Right atrium auricular region (tissue), 2 donors: Measurements from ENCODE around the gene HMX2. TPM values are rescaled to one million over a fixed set of nuclear protein-coding genes. Genes with fewer than 3 reads are reported as not detected.
A peak's percentile ranks its signal among the peaks of the same experiment; 100 is the strongest.

ENCODE experiments used
- DNase-seq: peaks from one replicate; pipeline ENCODE4 v3.0.0-alpha.2; 2019; ENCODE audit warnings: low spot score
- H3K27ac ChIP-seq, 2 donors: fragments of 200-600 bp; sonication (generic); 1 replicate in 1 of 2; 2 replicates in 1 of 2; pipeline ENCODE4 v1.5.1; 2016 to 2019
- H3K27me3 ChIP-seq, 2 donors: fragments of 200-600 bp; sonication (generic); one replicate each; pipeline versions ENCODE4 v1.5.1 to v1.6.0; 2017 to 2019
- H3K36me3 ChIP-seq: fragments of 200-600 bp; sonication (generic); one replicate; pipeline ENCODE4 v1.5.1; 2016
- H3K4me1 ChIP-seq, 2 donors: fragments of 200-600 bp; sonication (generic); one replicate each; pipeline versions ENCODE4 v1.5.1 to v1.6.0; 2017 to 2019
- H3K4me3 ChIP-seq, 2 donors: fragments of 200-600 bp; sonication (generic); 1 replicate in 1 of 2; 2 replicates in 1 of 2; pipeline ENCODE4 v1.5.1; 2017 to 2019; ENCODE audit warnings: mild to moderate bottlenecking in 1 of 2, moderate library complexity in 1 of 2
- H3K9me3 ChIP-seq, 2 donors: fragments of 200-600 bp; sonication (generic); one replicate each; pipeline ENCODE4 v1.5.1; 2019
- CTCF ChIP-seq, 2 donors: fragments of 200-600 bp; sonication (generic); IDR thresholded peaks; one replicate each; pipeline ENCODE4 v1.5.1; 2019; ENCODE audit warnings: antibody characterized with exemption in 2 of 2
- total RNA-seq, 2 donors: library from RNA; depleted of rRNA; stranded (reverse); fragments of >200 nt; gene quantifications; one replicate each; pipeline ENCODE4 v1.1.0, GENCODE V29; 2016

Gene HMX2
- total RNA-seq, 2 donors from 2014 or later: not detected

GRCh38 chr10:123140983-123141390 is 6.9 kb upstream of the HMX2 start:
- peaks cover 81 to 96% of the 10 kb centered on the region in 2 donors for H3K27me3 ChIP-seq
- H3K27ac ChIP-seq: no peak overlapping the region
- peaks cover 0 to 48% of the 10 kb centered on the region in 2 donors for H3K4me1 ChIP-seq
- H3K4me3 ChIP-seq: no peak overlapping the region
- H3K9me3 ChIP-seq: no peaks in the 10 kb centered on the region
- no peaks in the 10 kb centered on the region for H3K36me3 ChIP-seq
- TF ChIP-seq CTCF (IDR thresholded peaks at IDR 0.05): no peak
- DNase-seq: peak; percentile 28

- H3K27ac ChIP-seq: no peak overlapping the region
- no peak for TF ChIP-seq CTCF (IDR thresholded peaks at IDR 0.05)
- no peaks in the 10 kb centered on the region for H3K9me3 ChIP-seq
- no peak overlapping the region for H3K4me3 ChIP-seq
- peaks cover 82 to 90% of the 10 kb centered on the region in 2 donors for H3K27me3 ChIP-seq
- no peaks in the 10 kb centered on the region for H3K36me3 ChIP-seq
- DNase-seq: peak; percentile 23
- H3K4me1 ChIP-seq: peaks cover 0 to 43% of the 10 kb centered on the region in 2 donors
Measured at GRCh38 chr10:123141791-123142700, 5.9 kb upstream of the HMX2 start.

GRCh38 chr10:123142701-123143161 is 5.2 kb upstream of the HMX2 start:
- Histone ChIP-seq H3K27me3 (peaks cover 82 to 89% of the 10 kb centered on the region in 2 donors), H3K4me1 (peaks cover 0 to 39% of the 10 kb centered on the region in 2 donors), H3K9me3 (no peaks in the 10 kb centered on the region), H3K36me3 (no peaks in the 10 kb centered on the region), H3K4me3 (no peak overlapping the region), H3K27ac (no peak overlapping the region)
- no peak for TF ChIP-seq CTCF (IDR thresholded peaks at IDR 0.05)
- DNase-seq: no peak

- Histone ChIP-seq H3K27me3 (peaks cover 82 to 89% of the 10 kb centered on the region in 2 donors), H3K4me1 (peaks cover 0 to 43% of the 10 kb centered on the region in 2 donors), H3K9me3 (no peaks in the 10 kb centered on the region), H3K4me3 (no peak overlapping the region), H3K36me3 (no peaks in the 10 kb centered on the region), H3K27ac (no peak overlapping the region)
- no peak for DNase-seq
- no peak for TF ChIP-seq CTCF (IDR thresholded peaks at IDR 0.05)
Measured at GRCh38 chr10:123143162-123143824, 4.6 kb upstream of the HMX2 start.

- Histone ChIP-seq H3K4me1 (peaks cover 0 to 48% of the 10 kb centered on the region in 2 donors), H3K4me3 (no peak overlapping the region), H3K27ac (no peak overlapping the region), H3K36me3 (no peaks in the 10 kb centered on the region), H3K9me3 (no peaks in the 10 kb centered on the region), H3K27me3 (peaks cover 81 to 91% of the 10 kb centered on the region in 2 donors)
- DNase-seq: no peak
- TF ChIP-seq CTCF (IDR thresholded peaks at IDR 0.05): no peak
Measured at GRCh38 chr10:123143825-123144168, 4.1 kb upstream of the HMX2 start.
